Common myeloid progenitor, CD34-positive (primary cell): ENCODE data around the gene PC.

Experiments
- CTCF ChIA-PET: fragments of 350-600 bp; sonication (Branson Sonifier 250); formaldehyde crosslinking; loops from one replicate; lab custom pipeline; 2021; ENCODE audit warnings: antibody characterized with exemption; lab: Charles Lee
- POLR2A ChIA-PET: fragments of 350-600 bp; sonication (Branson Sonifier 250); formaldehyde crosslinking; loops from one replicate; lab custom pipeline; 2021; ENCODE audit warnings: antibody characterized with exemption; lab: Charles Lee
- DNase-seq, 3 donors: peaks; one replicate each; pipeline versions ENCODE4 v3.0.0 to v3.0.0-alpha.2; 2013
- H3K27ac ChIP-seq, 2 experiments: 1 replicate in 1 of 2; 2 replicates in 1 of 2; pipeline ENCODE4 v1.7.0; 2013; ENCODE audit warnings: inconsistent platforms in 2 of 2, low read length in 2 of 2, mild to moderate bottlenecking in 2 of 2, low read depth in 1 of 2, moderate library complexity in 1 of 2; ENCODE audit not compliant: severe bottlenecking in 2 of 2, insufficient read depth in 1 of 2, poor library complexity in 1 of 2
- H3K27me3 ChIP-seq, 5 experiments: replicated peaks in 2 of 5; 1 replicate in 3 of 5; 2 replicates in 2 of 5; pipeline versions ENCODE4 v1.6.1 to v1.7.0; 2013; ENCODE audit warnings: low read length in 4 of 5, mild to moderate bottlenecking in 2 of 5, moderate library complexity in 2 of 5, inconsistent platforms in 1 of 5; ENCODE audit not compliant: insufficient read depth in 5 of 5, control insufficient read depth in 4 of 5
- H3K36me3 ChIP-seq, 4 experiments: 1 replicate in 2 of 4; 2 replicates in 2 of 4; pipeline versions ENCODE4 v1.6.1 to v1.7.0; 2013; ENCODE audit warnings: low read length in 3 of 4, control low read depth in 1 of 4, mild to moderate bottlenecking in 1 of 4; ENCODE audit not compliant: control insufficient read depth in 4 of 4, insufficient read depth in 4 of 4
- H3K4me1 ChIP-seq, 4 experiments: 1 replicate in 3 of 4; 2 replicates in 1 of 4; pipeline versions ENCODE4 v1.6.1 to v1.7.1; 2013; ENCODE audit warnings: low read length in 3 of 4, mild to moderate bottlenecking in 3 of 4, control low read depth in 1 of 4, inconsistent platforms in 1 of 4, moderate library complexity in 1 of 4; ENCODE audit not compliant: control insufficient read depth in 4 of 4, insufficient read depth in 4 of 4; ENCODE audit errors: control extremely low read depth in 1 of 4
- H3K4me3 ChIP-seq, 7 experiments: 1 replicate in 4 of 7; 2 replicates in 3 of 7; pipeline versions ENCODE4 v1.5.1 to v1.7.0; 2013; ENCODE audit warnings: mild to moderate bottlenecking in 7 of 7, low read length in 6 of 7, moderate library complexity in 6 of 7, inconsistent platforms in 2 of 7, low read depth in 2 of 7, control low read depth in 1 of 7; ENCODE audit not compliant: insufficient read depth in 4 of 7, control insufficient read depth in 1 of 7; ENCODE audit errors: extremely low read depth in 1 of 7
- H3K9me3 ChIP-seq, 5 experiments: 1 replicate in 4 of 5; 2 replicates in 1 of 5; pipeline versions ENCODE4 v1.6.1 to v1.7.1; 2013; ENCODE audit warnings: low read length in 4 of 5, mild to moderate bottlenecking in 2 of 5, inconsistent platforms in 1 of 5, low read depth in 1 of 5, moderate library complexity in 1 of 5; ENCODE audit not compliant: control insufficient read depth in 4 of 5, insufficient read depth in 2 of 5; ENCODE audit errors: control extremely low read depth in 1 of 5
- WGBS: methylation state at CpG from one replicate; pipeline ENCODE4 v1.1.5; 2013; ENCODE audit not compliant: insufficient coverage; 5-methylcytosine and 5-hydroxymethylcytosine counted together

Gene PC

DNA sequence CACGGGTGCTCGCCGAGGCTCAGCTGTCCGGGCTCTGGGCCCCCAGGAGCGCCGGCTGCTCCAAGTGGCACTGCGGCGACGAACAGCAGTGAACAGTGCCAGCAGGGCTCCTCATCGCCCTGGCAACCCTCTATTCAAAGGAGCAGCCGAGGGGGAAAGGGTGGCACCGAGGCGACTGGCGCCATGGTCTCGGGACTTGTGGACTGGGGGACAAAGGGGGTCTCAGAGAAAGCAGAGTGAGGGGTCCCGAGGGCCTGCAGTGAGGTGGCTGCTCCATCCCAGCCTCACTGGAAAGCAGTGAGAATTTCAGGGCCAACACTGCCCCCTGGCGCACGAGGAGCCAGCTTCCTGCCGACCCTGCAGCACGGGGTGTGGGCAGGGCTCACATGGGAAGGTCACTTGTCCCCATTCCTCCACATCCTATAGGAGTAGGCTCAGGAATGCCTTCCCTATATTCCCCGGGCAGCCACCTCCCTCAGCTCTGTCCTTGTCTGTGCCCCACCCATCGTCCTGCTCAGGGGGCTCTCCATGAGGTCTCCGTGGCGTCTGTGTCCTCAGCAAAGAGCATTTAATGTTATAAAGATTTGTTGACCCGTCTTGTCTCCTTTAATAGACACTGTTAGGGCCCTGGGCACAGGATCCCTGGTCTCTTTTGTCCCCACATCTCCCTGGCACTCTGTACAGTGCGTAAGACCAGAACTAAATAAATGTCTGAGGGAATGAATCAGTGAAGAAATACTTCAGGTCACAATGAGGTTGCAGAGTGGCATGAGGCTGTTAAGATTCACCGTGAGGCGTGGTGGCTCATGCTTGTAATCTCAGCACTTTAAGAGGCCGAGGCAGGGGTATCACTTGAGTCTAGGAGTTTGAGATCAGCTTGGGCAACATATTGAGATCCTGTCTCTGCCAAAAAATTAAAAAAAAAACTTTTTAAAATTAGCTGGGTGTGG, 74.9 kb downstream of the PC start:
- peak; percentile 39 to 63 (median 51) for DNase-seq
- Histone ChIP-seq H3K4me1 (peaks cover 9 to 18% (median 17%) of the 10 kb centered on the region in 4 experiments), H3K9me3 (no peaks in the 10 kb centered on the region), H3K36me3 (no peaks in the 10 kb centered on the region), H3K27ac (no peak overlapping the region), H3K27me3 (no peaks in the 10 kb centered on the region), H3K4me3 (no peak overlapping the region)
- ChIA-PET CTCF (interaction anchor here (0.7 to 4.1 kb wide), 15 partner anchors 11 to 191 kb away, joined by 3 to 22 read pairs (median 3); no protein-coding TSS in a partner anchor), POLR2A (interaction anchor here (0.6 kb wide), 1 partner anchor 41 kb away, joined by 3 read pairs; no protein-coding TSS in a partner anchor)
- WGBS = 71% methylated on average over 29 of the region's 29 CpGs

DNA sequence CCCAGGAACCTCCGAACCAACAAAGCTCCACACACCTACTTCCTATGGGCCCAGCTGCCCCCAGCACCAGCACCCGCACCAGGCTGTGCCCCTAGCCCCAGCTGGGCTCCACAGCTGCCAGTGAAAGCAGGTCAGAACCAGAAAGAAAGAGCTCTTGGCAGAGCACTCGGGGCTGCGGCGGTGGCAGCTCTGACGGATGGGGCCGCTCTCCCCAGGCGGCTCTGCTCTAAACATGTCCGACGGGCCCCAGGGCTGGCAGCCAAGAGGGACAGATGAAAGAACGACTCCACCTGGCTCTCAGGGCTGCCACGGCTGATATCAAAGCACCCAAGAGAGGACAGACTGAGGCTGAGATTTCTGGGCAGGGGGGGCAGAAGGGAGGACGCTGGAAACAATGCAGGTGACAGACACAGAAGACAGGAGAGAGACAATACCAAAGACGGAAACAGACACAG, 75.6 kb downstream of the PC start:
- POLR2A ChIA-PET = no interaction called here
- no peak overlapping the region for H3K27ac ChIP-seq
- no peaks in the 10 kb centered on the region for H3K27me3 ChIP-seq
- WGBS = 97% methylated on average over 10 of the region's 14 CpGs
- no peaks in the 10 kb centered on the region for H3K9me3 ChIP-seq
- peaks cover 9 to 18% (median 17%) of the 10 kb centered on the region in 4 experiments for H3K4me1 ChIP-seq
- no peak for DNase-seq
- CTCF ChIA-PET = interaction anchor here (0.9 to 4.1 kb wide), 15 partner anchors 9 to 190 kb away, joined by 3 to 22 read pairs (median 6); no protein-coding TSS in a partner anchor
- H3K4me3 ChIP-seq = no peak overlapping the region
- H3K36me3 ChIP-seq = no peaks in the 10 kb centered on the region

DNA sequence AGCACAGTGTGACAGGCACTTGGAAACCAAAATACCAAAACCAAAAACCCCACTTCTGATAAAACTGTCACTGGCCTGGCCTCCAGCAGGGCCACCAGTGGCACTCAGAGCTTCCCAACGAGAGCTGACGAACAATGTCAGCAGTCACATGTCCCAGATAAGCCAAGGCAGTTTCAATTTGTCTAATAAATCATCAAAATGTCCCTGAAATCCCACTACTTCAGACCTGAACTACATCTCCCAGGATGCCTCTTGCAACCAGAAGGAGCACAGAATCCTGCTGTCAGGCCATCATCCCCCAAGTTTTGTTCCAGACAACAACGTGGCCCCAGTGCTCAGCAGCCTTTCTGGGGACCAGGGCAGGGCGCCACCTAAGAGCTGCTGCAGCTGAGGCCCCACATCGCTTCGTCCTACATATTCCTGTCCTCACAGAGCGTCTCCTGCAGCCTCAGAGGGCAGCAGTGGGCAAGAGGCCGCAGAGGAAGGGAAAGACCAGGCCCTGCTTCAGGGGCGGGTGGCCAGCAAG, 76.2 kb downstream of the PC start:
- no peak overlapping the region for H3K27ac ChIP-seq
- CTCF ChIA-PET = interaction anchor here (0.9 to 4.1 kb wide), 15 partner anchors 9 to 187 kb away, joined by 3 to 22 read pairs (median 4); no protein-coding TSS in a partner anchor
- H3K9me3 ChIP-seq = no peaks in the 10 kb centered on the region
- H3K36me3 ChIP-seq = no peaks in the 10 kb centered on the region
- H3K27me3 ChIP-seq = no peaks in the 10 kb centered on the region
- no peak overlapping the region for H3K4me3 ChIP-seq
- WGBS = 98% methylated on average over 8 of the region's 9 CpGs
- peak in 1 of 3 donors; percentile 33 for DNase-seq
- H3K4me1 ChIP-seq = peaks cover 9 to 18% (median 17%) of the 10 kb centered on the region in 4 experiments
- POLR2A ChIA-PET = no interaction called here

DNA sequence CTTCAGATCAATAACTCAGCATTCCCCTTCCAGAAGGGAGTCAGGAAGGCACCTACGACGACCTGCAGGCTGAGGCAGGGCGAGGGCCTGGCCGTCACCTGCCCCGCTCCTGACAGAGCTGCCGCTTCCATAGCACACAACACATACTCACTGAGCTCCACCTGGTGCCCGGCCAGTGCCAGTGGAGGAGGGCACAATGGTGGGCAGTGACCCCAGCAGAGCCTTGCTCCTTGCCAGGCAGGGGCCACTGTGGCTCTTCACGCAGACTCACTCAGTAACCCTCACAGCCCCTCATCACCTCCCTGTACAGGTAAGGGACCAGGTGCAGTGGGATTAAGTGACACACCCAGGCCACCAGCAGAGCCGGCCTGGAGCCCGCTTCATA, 76.7 kb downstream of the PC start:
- Histone ChIP-seq H3K4me1 (peaks cover 9 to 18% (median 17%) of the 10 kb centered on the region in 4 experiments), H3K9me3 (no peaks in the 10 kb centered on the region), H3K36me3 (no peaks in the 10 kb centered on the region), H3K4me3 (no peak overlapping the region), H3K27me3 (no peaks in the 10 kb centered on the region), H3K27ac (no peak overlapping the region)
- WGBS = 96% methylated on average over 8 of the region's 10 CpGs
- CTCF ChIA-PET = interaction anchor here (0.7 to 4.1 kb wide), 16 partner anchors 8 to 186 kb away, joined by 3 to 22 read pairs (median 4); no protein-coding TSS in a partner anchor
- POLR2A ChIA-PET = no interaction called here
- DNase-seq = no peak

DNA sequence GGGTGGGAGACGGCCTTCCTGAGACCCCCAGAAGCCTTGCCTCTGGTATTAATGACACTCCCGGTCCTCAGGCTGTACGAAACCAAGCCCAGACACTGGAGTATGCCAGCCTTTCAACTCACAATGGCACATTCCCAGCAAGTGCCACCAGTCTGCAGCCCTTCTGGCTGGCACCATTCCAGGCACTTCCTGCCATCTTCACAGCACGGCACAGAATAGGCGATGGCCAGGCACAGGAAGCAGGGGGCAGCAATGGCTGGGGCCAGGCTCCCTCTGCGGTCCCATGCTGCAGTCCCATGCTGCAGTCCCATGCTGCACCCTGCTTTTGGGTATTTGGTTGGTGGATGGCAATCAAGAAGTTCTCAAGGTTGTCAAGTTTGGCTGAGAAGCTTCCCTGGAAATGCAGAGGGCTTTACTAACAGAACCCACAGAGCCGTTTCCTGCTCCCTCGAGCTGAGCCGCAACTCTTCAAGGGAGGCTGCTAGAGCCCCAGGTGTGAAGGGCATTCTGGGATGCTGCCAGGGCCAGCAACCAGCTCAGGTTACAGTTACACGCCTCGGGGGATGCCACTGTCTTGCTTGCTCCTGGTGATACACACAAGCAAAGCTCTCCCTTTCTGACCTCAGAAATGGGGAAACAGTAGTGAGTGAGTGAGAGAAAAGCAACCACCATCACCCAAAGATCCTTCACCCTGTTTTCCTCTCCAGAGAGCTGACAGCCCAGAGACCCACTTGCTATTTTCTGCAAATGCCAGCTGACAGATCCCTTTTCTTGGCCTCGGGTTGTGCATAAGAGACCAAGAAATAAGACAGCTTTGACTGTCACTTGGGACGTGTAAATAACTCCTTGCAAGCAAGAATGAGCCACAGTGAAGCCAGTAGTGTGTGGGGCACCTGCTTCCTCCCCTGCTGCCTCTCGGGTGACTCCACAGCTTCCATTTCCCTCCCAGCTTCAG, 77.4 kb downstream of the PC start:
- ChIA-PET POLR2A (no interaction called here), CTCF (interaction anchor here (0.7 to 4.1 kb wide), 15 partner anchors 8 to 186 kb away, joined by 3 to 22 read pairs (median 3); no protein-coding TSS in a partner anchor)
- peak overlapping the region in 1 of 7 experiments; percentile 34 for H3K4me3 ChIP-seq
- H3K36me3 ChIP-seq = no peaks in the 10 kb centered on the region
- no peaks in the 10 kb centered on the region for H3K27me3 ChIP-seq
- peak in 2 of 3 donors; percentile 45 to 53 for DNase-seq
- H3K27ac ChIP-seq = no peak overlapping the region
- peaks cover 9 to 18% (median 17%) of the 10 kb centered on the region in 4 experiments for H3K4me1 ChIP-seq
- WGBS = 28% methylated on average over 14 of the region's 14 CpGs
- H3K9me3 ChIP-seq = no peaks in the 10 kb centered on the region

DNA sequence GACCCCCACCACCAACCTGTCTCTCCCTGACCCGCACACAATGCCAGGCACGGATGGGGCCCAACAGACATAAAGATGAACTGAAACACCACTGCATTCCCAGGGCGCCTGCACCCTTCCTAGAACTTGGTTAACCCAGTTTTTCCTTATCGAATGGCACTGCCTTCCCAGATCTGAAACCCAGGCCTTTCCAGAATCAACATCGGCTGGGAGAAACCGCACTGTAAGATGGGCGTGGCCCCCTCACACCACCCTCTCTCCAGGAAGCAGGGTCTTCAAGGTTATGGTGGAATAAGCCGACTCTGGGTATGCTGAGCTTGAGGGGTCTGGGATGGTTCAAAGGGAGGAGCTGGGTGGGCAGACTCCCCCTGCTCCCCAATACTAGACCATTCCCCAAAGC, 78.2 kb downstream of the PC start:
- ChIA-PET CTCF (interaction anchor here (0.9 to 3.4 kb wide), 5 partner anchors 11 to 185 kb away, joined by 3 to 13 read pairs (median 4); no protein-coding TSS in a partner anchor), POLR2A (no interaction called here)

More for the DNA sequence above, 78.2 kb downstream of the PC start:
- Histone ChIP-seq H3K27ac (no peak overlapping the region), H3K36me3 (no peaks in the 10 kb centered on the region), H3K9me3 (no peaks in the 10 kb centered on the region), H3K4me1 (peaks cover 9 to 18% (median 17%) of the 10 kb centered on the region in 4 experiments), H3K4me3 (no peak overlapping the region), H3K27me3 (no peaks in the 10 kb centered on the region)
- WGBS = over 99% methylated on average over 8 of the region's 8 CpGs
- no peak for DNase-seq
